Glomerular endothelial cell (primary cell): ENCODE results near the gene C1orf116. TPM values are rescaled to one million over a fixed set of nuclear protein-coding genes. Genes with fewer than 3 reads are reported as not detected.

Source experiments
- DNase-seq: peaks from one replicate; pipeline ENCODE4 v3.0.0-alpha.2; 2011; ENCODE audit warnings: low read depth, low spot score; ENCODE audit errors: extremely low read depth
- total RNA-seq: library from RNA; depleted of rRNA; stranded (reverse); fragments of >200 nt; gene quantifications from 2 replicates; pipeline ENCODE4 v1.2.3, GENCODE V29; 2015

Gene C1orf116
- total RNA-seq, result 0.53 TPM in 1 of 2 replicates, not detected in the other

DNA sequence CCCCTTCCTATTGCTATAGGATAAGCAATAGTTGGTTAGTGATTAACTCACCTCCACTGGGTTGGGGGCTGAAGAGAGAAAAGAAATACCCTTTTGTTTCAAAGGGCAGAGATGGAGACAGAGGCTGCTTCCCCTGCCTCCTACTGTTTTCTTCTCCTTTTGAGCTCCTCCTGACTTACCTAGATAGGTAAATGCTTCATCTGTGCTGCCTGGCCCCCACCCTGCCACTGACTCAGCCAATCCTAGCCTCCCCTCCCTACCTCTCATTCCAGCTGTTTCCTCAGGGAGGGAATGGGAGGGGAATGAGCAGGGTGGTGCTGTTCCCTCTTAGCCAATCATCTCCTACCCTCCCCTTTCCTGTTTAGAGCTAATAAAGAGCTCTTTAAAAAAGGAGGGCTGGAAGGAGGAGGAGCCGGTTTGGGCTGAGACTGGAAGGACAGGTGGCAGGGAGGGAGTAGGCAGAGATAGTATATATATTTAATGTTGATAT lies at the start of gene C1orf116:
TSS of gene C1orf116 (minus strand) at position 229 of the 490 bp plus-strand sequence. CDS start 5,158 bp downstream, outside the sequence.
- DNase-seq, result no peak

DNA sequence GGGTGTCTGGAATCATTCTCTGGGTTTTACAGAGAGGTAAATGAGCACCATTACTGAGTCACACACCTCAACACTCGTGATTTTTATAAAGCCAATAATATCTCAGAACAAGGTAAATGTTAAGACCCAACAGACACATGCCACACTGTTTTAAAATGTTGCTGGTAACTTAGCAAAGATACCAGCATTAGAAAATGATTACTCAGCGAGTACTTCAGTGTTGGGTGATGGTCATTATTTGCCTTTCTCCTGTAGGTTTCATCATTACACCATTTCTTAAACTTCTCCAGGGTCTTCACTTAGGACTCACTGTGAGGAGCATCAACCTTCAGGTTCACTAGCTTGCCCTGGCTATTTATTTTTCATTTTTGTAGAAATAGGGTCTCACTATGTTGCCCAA lies 49.2 kb upstream of the C1orf116 start:
- no peak for DNase-seq

DNA sequence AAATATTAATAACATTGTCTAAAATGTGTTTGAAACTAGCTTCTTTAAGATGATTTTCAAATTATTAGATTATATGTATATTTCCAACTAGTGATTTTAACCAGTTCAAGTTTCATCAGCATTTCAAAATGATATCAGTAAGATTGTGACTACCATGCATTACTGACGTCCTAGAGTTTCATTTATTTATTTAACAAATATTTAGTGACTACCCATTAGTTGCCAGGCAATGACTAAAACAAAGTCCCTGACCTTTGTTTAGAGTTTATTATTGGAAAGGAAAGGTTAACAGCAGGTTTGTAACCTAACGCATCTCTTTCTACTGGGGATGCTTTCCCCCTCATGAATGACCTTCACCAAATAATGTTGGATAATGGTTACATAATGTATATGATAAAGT lies 48.5 kb upstream of the C1orf116 start:
- DNase-seq, result no peak

DNA sequence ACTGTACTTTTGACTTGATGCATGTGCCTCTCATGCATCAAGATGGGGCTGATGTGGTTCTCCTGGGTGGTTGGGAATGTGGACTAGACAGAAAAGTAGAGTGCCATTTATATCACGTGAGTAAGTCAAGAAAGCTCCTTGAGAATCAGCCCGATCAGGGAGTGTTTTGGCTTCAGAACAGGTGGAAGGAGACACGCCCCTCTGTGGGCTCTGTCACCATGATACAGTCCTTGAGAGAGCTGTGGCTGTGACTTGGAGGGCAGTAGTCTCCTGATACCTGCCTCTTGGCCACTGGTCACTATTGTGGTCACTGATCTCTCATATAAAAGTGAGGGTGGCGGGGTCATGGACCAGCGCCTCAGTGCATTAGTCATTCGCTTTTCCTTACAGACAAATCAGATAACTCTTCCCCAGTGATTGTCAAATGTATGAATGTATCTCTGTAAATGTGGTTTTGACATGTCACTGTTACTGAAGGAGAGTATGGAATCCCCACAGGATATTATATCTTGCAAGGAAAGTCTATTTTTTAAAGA lies 47.2 kb upstream of the C1orf116 start:
- no peak for DNase-seq

DNA sequence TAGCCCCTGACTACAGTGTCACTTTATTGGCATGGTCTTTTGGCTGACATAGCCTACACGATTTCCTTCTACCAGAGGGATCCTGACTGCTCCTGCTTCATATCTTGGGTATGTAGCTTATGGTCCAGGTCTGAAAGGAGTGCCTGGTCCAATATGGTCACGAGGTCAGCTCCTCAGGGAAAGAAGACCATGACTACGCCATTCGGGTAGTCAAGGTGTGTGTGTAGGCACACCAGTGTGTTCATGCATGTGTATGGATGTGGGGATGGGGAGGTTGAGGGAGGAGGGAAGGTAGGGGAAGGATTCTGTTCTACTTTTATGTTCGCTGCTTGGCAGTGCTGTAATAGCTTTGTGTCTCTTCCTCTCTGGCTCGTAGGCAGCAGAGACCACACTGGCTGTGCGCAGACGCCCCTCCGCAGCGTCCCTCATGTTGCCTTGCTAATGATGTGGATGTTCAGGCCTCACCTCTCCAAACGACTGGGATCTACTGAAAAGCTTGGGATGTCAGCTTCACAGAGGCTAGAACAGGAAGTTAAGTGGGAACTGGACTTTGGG lies 46.1 kb upstream of the C1orf116 start:
- DNase-seq, result no peak

DNA sequence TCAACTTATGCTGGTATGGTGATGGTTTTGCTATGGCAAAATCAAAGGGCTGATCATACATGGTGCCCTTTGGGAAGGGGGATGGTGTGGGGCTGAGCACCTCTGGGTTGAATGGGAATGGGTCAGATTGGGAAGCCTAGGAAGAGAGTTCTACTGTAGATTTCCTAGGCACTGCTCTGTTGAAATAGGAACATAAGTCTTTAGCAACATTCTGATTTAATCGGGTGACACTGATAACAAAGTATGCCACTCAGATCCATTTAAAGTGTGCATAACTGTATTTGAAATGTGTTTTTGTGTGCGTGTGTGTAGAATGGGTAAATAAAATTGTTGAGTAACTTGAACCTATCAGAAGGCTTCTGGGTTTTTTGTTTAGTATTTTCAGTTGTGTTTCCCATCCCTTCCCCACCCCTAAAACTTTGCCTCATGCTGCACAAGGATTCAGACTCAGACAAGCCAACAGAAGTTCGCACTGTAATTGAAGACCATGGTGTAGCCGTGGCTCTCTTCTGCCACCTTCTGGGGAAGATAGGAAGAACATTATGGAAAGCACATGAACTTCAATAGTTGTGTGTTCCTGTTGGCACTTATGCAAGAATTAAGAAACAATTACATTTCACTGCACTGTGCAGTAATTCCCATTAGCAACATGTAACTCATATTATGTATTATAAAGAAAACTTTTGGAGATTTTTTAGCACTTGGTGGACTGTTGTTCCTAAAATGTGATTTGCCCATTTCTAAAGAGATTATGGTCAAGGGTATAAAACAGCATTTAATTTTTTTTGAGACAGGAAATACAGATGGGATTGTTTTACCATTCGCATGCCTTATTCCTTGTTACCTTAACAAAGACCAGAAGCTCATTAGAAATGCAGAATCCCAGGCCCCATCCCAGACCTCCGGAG lies 45.2 kb upstream of the C1orf116 start:
- peak; percentile 64 for DNase-seq

DNA sequence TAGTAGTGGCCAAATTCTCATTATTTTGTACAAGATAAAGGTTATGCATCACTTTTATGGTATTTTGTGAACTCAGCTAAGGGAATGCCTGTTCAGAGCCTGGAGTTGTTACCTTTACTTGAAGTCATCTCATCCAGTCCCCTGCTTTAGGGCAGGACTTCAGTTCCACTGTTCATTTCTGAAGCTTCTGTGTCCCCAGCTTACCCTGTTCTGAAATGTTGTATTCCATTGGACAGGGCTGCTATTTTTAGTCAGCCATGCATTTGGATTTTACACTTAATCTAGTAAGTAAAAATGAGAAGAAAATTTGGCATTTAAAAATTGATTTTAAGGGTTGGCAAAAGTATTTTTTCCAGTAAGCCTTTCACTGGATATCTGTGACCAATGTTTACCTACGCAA lies 44.5 kb upstream of the C1orf116 start:
- DNase-seq, result no peak

DNA sequence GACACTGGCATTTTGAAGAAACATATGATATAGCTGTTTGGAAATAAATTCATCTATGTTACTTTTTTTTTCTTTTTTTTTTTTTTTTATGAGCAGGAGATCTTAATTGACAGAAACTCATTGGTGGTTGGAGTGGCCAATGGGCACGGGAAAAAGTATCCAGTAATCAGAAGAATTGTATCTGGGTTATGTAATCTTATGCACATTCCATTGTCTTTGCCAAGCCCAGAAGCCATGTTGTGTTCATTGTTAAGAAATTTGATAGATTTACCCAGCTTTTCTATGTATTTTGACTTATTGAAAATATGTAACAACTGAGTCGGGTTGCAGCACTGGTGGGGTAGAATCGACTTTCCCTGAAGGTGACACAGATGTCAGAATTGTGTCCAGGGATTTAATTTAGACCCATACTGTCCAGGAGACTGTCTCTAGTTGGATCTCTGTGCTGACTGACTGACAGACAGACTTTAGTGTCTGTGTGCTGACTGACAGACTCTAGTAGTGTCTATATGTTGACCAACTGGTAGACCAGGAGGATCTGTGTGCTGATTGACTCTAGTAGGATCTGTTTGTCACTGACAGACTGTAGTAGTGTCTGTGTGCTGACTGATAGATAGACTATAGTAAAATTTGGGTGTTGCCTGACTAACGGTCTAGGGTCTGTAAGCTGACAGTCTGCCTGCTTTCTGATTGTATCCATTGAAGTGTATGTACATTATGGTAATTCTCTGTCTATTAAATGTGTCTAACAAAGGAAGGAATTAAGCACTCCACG lies 43.8 kb upstream of the C1orf116 start:
- no peak for DNase-seq

DNA sequence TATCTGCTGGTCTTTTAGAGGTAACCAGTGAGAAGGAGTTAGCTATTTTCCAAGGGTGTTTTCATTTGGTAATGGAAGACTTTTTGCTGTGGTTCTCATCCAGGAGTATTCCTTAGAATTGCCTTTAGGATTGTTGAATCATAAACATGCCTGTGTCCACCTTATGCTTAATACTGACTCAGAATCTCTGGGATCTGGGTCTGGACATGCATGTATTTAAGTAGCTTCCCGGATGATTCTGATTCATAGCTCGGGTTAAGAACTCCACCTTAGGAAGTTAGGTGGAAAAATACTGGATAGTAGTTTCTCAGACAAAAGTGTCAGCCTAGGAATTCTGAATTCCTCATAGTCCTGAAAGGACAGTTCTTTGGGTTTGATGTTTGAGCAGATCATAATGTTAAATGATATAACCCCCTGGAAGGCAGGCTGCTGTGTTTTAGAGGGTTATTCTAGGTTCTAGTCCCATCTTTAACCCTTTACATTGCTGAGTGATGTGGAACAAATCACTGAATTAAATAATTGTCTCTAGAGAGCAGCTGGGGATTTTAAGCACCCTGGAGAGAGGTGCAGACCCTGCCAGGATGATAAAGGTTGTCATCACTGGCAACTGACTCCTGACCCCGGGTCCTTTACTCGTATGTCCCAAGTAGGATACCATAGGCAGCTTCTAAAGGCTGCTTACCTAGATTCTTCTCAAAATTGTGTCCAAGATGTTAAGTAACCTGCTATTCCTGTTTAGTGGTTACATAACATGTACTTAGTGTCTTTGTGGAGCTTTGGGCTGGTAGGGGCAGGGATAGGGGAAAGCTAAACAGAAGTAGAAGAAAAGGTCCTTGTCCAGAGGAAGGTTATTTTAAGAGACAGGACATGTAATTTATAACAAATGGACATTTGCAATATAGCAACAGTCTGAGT lies 41.6 kb upstream of the C1orf116 start:
- no peak for DNase-seq

DNA sequence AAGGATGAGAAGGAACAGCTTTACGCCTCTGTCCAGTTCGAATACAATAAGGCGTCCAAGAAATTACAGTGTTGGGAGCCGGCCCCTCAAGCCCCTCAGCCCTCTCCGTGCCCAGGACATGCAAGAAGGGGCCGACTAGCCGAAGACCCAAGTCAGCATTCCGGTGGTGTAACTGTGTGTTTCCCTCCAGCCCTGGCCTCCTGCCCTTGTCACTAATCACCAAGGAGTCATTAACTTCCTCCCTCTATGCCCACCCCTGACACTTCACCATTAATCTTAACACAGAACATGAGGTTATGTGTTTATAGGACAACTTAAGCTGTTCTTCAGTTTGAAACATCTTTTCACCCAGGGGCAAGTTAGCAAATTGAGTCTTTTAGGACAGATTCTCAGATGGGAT lies 39.7 kb upstream of the C1orf116 start:
- no peak for DNase-seq

DNA sequence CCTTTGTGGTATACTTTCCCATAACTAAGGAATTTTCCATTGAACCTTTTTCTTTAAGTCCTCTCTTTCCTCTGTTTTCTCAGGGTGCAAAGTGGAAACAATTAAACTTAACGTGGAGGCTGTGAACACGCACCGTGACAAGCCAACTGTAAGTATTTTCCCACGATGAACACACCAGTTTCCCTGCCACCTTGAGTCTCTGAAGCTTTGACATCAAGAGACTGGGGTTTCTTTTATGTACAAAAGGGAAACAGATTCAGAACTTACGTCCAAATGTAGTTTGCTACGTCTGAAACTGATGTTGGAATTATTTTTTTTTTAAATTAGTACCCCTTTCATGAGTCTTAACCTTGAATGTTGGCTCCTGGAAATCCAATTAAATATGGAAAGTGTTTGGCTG lies 38.9 kb upstream of the C1orf116 start:
- no peak for DNase-seq

DNA sequence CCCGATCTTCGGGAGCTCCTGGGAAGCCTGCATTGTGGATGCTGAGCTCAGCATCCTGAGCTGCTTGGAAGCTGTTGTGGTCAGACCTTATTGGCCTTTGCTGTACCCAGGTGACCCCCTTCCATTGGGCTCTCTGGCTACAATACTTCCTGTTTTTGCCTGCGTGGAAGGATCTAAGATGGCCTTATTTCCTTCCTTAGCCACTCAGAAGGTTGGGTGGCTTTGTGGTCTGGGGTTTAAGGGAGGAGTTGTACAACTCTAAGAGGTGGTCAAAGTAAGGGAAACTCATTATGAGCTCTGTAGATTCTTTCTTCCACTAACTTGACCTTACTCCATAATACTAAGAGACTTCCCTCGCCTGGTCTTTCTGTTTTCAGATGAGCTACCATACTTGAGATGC lies 38.3 kb upstream of the C1orf116 start:
- no peak for DNase-seq

DNA sequence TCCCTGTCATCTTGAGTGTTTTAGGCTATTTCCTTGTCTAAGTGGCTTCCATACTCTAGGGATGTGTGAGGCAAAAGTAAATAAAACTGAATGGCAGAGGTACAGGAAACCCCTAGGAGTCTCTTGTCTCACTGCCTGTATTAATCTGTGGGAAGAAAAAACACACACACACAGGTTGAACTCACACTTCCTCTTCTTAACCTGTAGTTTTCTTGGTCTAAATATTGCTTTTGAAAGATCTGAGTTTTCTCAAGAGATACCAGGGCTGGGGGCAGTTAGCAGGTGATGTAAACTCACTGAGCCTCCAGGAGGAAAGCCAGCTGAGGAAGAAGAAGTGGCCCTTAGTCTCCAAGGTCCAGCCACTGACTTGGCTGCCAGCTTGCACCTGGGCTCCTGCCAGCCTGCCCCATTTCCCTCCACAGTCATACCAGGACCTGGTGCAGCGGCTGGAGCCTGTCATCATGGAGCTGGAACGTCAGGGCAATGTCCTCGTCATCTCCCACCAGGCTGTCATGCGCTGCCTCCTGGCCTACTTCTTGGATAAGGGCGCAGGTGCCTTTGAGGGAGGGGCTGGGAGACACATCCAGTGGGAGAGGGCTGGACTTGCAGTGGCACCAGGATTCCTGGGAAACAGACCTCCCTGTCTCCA lies 37.4 kb upstream of the C1orf116 start:
- no peak for DNase-seq

DNA sequence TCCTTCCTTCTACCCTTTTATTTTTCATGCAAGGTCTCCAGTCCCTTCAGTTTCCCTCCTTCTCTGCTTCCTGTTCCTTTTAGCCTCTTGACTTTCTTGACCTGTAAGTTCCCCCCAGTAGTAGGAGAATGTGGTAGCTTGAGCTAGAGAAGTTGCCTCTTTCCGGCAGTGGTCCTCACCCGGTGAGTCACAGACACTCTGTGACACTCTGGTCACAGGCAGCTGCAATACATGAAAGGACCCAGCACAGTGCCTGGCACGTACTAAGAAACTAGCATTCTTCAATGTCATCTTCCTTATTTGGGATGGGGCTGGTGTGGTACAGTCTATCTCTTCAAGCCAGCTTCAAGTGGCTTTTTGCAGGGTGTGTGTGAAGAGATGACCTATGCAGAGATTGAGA lies 36.5 kb upstream of the C1orf116 start:
- DNase-seq, result no peak

DNA sequence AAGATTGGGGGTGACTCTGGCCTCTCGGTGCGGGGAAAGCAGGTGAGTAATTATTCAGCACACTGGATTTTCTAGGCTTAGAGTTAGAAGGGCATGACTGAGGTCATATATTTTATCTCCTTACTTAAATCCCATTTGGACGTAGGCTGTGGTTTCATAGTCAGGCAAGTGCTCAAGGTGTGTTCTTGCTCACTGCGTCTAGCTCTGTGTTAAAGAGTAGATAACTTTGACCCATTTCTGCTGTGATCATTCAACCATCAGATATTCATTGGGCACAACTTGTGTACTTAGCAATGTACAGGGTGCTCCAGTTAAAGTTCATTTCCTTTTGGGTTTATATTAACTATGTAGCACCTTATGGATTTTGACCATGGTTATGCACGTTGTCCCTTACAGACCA lies 35.1 kb upstream of the C1orf116 start:
- DNase-seq, result no peak

DNA sequence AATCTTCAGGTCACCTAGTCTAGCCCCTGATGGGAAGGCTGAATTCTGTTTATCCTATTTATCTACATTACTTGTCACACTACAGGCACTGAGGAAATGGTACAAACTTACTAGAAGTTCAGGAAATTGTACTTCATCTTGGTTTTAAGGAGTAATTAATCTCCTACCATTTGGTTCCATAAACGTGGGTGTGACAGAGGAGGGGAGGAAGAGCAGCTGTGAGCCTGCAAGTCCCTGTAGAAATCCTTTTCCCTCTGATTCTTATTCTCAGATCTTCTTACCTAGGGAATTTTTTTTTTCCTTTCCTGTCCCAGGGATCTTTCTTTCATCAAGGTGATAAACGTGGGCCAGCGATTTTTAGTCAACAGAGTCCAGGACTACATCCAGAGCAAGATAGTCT lies 34.6 kb upstream of the C1orf116 start:
- no peak for DNase-seq

DNA sequence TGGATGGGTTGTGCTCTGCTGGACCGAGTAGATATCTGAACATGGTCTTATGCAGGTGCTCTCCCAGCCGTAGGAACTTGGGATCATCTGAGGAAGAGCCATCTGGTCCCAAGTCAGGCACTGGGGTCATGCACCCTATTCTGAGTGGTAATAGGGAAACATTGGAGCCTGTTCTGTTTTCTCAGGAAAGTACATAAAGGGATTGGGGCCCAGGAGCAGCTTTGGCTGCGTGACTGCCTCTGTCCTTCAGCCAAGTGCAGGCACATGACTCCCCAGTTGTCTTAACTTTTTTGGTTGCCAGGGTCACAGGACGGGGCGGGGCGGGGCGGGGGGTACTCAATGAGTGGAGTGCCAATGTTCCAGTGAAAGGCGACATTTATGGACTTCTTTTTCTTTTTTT lies 32.0 kb upstream of the C1orf116 start:
- DNase-seq, result no peak

DNA sequence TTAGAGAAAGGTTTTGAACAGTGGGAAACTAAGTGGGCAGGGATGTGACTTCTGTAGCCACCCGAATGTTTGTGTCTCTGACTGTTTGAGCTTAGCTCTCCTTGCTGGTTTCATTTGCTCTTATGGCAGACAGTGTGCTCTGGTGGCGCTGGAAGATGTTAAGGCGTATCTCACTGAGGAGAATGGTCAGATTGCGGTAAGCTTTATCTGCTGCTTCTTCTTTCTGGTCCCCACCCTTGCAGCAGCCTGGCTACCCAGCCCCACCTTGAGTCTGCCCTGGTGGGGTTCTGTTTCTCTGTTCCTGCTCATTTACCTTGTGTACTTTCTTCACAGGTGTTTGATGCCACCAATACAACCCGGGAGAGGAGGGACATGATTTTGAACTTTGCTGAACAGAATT lies 30.5 kb upstream of the C1orf116 start:
- no peak for DNase-seq

DNA sequence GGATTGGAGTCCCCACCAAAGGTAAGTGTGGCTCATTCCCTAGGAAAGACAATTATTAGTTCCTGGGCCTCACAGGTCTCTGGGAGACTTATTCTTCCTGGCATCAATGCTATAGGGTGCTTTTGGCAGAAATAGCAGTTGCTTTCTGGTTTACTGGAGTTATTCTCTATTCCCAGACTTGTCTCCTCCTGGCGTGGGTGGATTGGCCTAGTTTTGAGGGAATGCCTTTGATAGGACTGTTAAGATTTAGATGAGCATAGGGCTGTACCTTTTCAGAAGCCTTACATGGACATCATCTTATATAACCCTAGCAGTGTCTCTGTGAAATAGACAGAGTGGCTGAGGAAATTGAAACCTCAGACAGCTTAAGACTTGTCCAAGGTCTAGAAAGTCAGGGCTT lies 29.5 kb upstream of the C1orf116 start:
- DNase-seq, result no peak

DNA sequence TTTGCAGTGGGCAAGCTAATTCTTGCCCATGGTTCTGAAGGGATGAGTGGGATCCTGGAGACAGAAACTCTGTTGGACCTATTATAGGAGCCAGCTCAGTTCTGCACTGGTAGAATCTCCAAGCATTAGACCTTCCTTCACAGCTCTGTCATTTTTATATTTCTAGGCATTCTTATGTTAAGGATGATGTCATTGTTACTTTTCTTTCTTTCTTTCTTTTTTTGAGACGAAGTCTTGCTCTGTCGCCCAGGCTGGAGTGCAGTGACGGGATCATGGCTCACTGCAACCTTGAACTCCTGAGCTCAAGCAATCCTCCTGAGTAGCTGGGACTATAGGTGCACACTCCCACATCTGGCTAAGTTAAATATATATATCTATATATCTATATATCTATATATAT lies 28.0 kb upstream of the C1orf116 start:
- DNase-seq, result no peak
